ENCODE measurements around the gene MTHFD2L. TPM values are rescaled to one million over a fixed set of nuclear protein-coding genes. Genes with fewer than 3 reads are reported as not detected.

Gene MTHFD2L
- total RNA-seq, 2 donors from 2014 or later, result 13.2 to 13.8 TPM

GRCh38 chr4:74190332-74190731, 32.4 kb downstream of the MTHFD2L start:
- H3K4me1 ChIP-seq, result no peaks in the 10 kb centered on the region
- no peak for TF ChIP-seq POLR2A (IDR thresholded peaks at IDR 0.05)
- TF ChIP-seq, protein P1, sequence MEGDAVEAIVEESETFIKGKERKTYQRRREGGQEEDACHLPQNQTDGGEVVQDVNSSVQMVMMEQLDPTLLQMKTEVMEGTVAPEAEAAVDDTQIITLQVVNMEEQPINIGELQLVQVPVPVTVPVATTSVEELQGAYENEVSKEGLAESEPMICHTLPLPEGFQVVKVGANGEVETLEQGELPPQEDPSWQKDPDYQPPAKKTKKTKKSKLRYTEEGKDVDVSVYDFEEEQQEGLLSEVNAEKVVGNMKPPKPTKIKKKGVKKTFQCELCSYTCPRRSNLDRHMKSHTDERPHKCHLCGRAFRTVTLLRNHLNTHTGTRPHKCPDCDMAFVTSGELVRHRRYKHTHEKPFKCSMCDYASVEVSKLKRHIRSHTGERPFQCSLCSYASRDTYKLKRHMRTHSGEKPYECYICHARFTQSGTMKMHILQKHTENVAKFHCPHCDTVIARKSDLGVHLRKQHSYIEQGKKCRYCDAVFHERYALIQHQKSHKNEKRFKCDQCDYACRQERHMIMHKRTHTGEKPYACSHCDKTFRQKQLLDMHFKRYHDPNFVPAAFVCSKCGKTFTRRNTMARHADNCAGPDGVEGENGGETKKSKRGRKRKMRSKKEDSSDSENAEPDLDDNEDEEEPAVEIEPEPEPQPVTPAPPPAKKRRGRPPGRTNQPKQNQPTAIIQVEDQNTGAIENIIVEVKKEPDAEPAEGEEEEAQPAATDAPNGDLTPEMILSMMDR (IDR thresholded peaks at IDR 0.05), result no peak
- DNase-seq, result no peak
- H3K9me3 ChIP-seq, result no peaks in the 10 kb centered on the region
- no peak overlapping the region for H3K4me3 ChIP-seq
- no peaks in the 10 kb centered on the region for H3K36me3 ChIP-seq (replicated peaks in 1 of 2; ENCODE audit: insufficient read depth in 1 of 2, low read depth in 2 of 2)
- intact Hi-C loops (cut with DNase I), result no loop called here
- H3K27ac ChIP-seq, result no peak overlapping the region
- ATAC-seq, result no peak
- WGBS, 2 donors, result 92 to 97% methylated on average over 4 of the region's 4 CpGs
- H3K27me3 ChIP-seq, result no peaks in the 10 kb centered on the region

DNA sequence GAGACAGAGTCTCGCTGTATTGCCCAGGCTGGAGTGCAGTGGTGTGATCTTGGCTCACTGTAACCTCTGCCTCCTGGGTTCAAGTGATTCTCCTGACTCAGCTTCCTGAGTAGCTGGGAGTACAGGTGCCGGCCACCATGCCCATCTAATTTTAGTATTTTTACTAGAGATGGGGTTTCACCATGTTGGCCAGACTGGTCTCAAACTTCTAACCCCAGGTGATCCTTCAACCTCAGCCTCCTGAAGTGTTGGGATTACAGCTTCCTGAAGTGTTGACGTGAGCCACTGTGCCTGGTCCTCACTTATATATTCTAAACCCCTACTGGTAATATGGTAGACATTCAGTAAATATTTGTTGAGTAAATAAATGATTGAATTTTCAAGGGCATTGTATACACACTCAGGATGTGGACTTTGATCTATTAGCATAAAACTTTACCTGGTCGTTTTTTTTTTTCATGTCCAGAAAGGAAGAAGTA, 33.0 kb downstream of the MTHFD2L start:
- Histone ChIP-seq H3K4me3 (no peak overlapping the region), H3K9me3 (no peaks in the 10 kb centered on the region), H3K27me3 (no peaks in the 10 kb centered on the region), H3K4me1 (no peaks in the 10 kb centered on the region), H3K36me3 (replicated peaks in 1 of 2; ENCODE audit: insufficient read depth in 1 of 2, low read depth in 2 of 2) (no peaks in the 10 kb centered on the region), H3K27ac (no peak overlapping the region)
- WGBS, 2 donors, result 44 to 57% methylated on average over 4 of the region's 4 CpGs
- ATAC-seq (peak; percentile 27), DNase-seq (no peak)
- no peak for TF ChIP-seq POLR2A (IDR thresholded peaks at IDR 0.05)
- TF ChIP-seq, protein P1 (IDR thresholded peaks at IDR 0.05), result peak in 1 of 7 experiments; percentile 10
- intact Hi-C loops (cut with DNase I), result no loop called here

GRCh38 chr4:74197080-74197479, 39.2 kb downstream of the MTHFD2L start:
- ATAC-seq, result no peak

GRCh38 chr4:74202062-74202586, 44.2 kb downstream of the MTHFD2L start:
- H3K9me3 ChIP-seq, result no peaks in the 10 kb centered on the region
- intact Hi-C loops (cut with DNase I), result no loop called here
- DNase-seq (peak in 1 of 4 donors; percentile 24), ATAC-seq (peak; percentile 66)
- 16 to 17% methylated on average over 5 of the region's 5 CpGs for WGBS, 2 donors
- peaks cover 31% of the 10 kb centered on the region for H3K4me1 ChIP-seq
- no peaks in the 10 kb centered on the region for H3K36me3 ChIP-seq (replicated peaks in 1 of 2; ENCODE audit: insufficient read depth in 1 of 2, low read depth in 2 of 2)
- no peaks in the 10 kb centered on the region for H3K27me3 ChIP-seq
- H3K4me3 ChIP-seq, result no peak overlapping the region
- TF ChIP-seq POLR2A (IDR thresholded peaks at IDR 0.05), result no peak
- TF ChIP-seq, protein P1 (IDR thresholded peaks at IDR 0.05), result no peak
- no peak overlapping the region for H3K27ac ChIP-seq

More at GRCh38 chr4:74197080-74197479, 39.2 kb downstream of the MTHFD2L start:
- no peak overlapping the region for H3K27ac ChIP-seq
- peaks cover 5% of the 10 kb centered on the region for H3K4me1 ChIP-seq
- no peak overlapping the region for H3K4me3 ChIP-seq
- 40 to 57% methylated on average over 1 of the region's 1 CpG for WGBS, 2 donors
- no peaks in the 10 kb centered on the region for H3K36me3 ChIP-seq (replicated peaks in 1 of 2; ENCODE audit: insufficient read depth in 1 of 2, low read depth in 2 of 2)
- intact Hi-C loops (cut with DNase I), result no loop called here
- H3K9me3 ChIP-seq, result no peaks in the 10 kb centered on the region
- TF ChIP-seq, protein P1 (IDR thresholded peaks at IDR 0.05), result no peak
- TF ChIP-seq POLR2A (IDR thresholded peaks at IDR 0.05), result no peak
- H3K27me3 ChIP-seq, result no peaks in the 10 kb centered on the region
- DNase-seq, result no peak

- intact Hi-C loops (cut with DNase I), result no loop called here
- ATAC-seq, result no peak
Measured at GRCh38 chr4:74203467-74203866, 45.5 kb downstream of the MTHFD2L start.

More at GRCh38 chr4:74203467-74203866, 45.5 kb downstream of the MTHFD2L start:
- no peak for DNase-seq
- Histone ChIP-seq H3K27me3 (no peaks in the 10 kb centered on the region), H3K4me3 (no peak overlapping the region), H3K27ac (no peak overlapping the region), H3K9me3 (no peaks in the 10 kb centered on the region), H3K4me1 (peaks cover 31% of the 10 kb centered on the region), H3K36me3 (replicated peaks in 1 of 2; ENCODE audit: insufficient read depth in 1 of 2, low read depth in 2 of 2) (no peaks in the 10 kb centered on the region)
- WGBS, 2 donors, result 86 to 91% methylated on average over 3 of the region's 3 CpGs
- TF ChIP-seq, protein P1 (IDR thresholded peaks at IDR 0.05), result no peak
- no peak for TF ChIP-seq POLR2A (IDR thresholded peaks at IDR 0.05)

Data from body of pancreas (tissue), 4 donors.